Uterus (tissue), 4 donors: Measurements from ENCODE around the gene GNAO1. TPM values are rescaled to one million over a fixed set of nuclear protein-coding genes. Genes with fewer than 3 reads are reported as not detected.

Source experiments
- DNase-seq, 2 donors: peaks; one replicate each; pipeline ENCODE4 v3.0.0-alpha.2; 2019 to 2020
- H3K27ac ChIP-seq, 2 donors: fragments of 200-600 bp; sonication (generic); 1 replicate in 1 of 2; 2 replicates in 1 of 2; pipeline ENCODE4 v1.5.1; 2016 to 2018
- H3K27me3 ChIP-seq, 2 donors: fragments of 200-600 bp; sonication (generic); one replicate each; pipeline ENCODE4 v1.5.1; 2018 to 2019; ENCODE audit warnings: control low read depth in 1 of 2
- H3K36me3 ChIP-seq, 2 donors: fragments of 200-600 bp; sonication (generic); one replicate each; pipeline ENCODE4 v1.5.1; 2019; ENCODE audit warnings: control low read depth in 1 of 2
- H3K4me1 ChIP-seq, 2 donors: fragments of 200-600 bp; sonication (generic); one replicate each; pipeline ENCODE4 v1.5.1; 2018 to 2019; ENCODE audit warnings: control low read depth in 1 of 2
- H3K4me3 ChIP-seq, 2 donors: fragments of 200-600 bp; sonication (generic); 1 replicate in 1 of 2; 2 replicates in 1 of 2; pipeline ENCODE4 v1.5.1; 2018 to 2019; ENCODE audit warnings: mild to moderate bottlenecking in 1 of 2
- H3K9me3 ChIP-seq, 2 donors: fragments of 200-600 bp; sonication (generic); one replicate each; pipeline ENCODE4 v1.5.1; 2019; ENCODE audit warnings: control low read depth in 1 of 2
- CTCF ChIP-seq, 4 experiments: fragments of 200-600 bp in 2 of 4; fragments of 450-650 bp in 2 of 4; sonication (generic) in 2 of 4; IDR thresholded peaks; one replicate each; pipeline ENCODE4 v1.5.1; 2016 to 2019; ENCODE audit warnings: antibody characterized with exemption in 4 of 4, mild to moderate bottlenecking in 2 of 4, moderate library complexity in 1 of 4
- POLR2A ChIP-seq, 2 donors: fragments of 450-650 bp; IDR thresholded peaks; one replicate each; pipeline ENCODE4 v1.6.1; 2016; ENCODE audit warnings: antibody characterized with exemption in 2 of 2, mild to moderate bottlenecking in 1 of 2, moderate library complexity in 1 of 2
- intact Hi-C: fragments of 100-400 bp; cut with DNase I; formaldehyde crosslinking; loops from one replicate; pipeline ENCODE4 v1.15.1; 2023; ENCODE audit warnings: low total_unique reads
- total RNA-seq, 4 donors: library from RNA; depleted of rRNA in 3 of 4; stranded (reverse); fragments of >200 nt in 3 of 4; gene quantifications; one replicate each; pipeline versions ENCODE4 v1.1.0 to v1.2.4, GENCODE V29; 2014 to 2023
- donor health status: DM: yes; HTN: yes; CAD: no.

Gene GNAO1
- total RNA-seq, 4 donors from 2014 or later = 0.26 to 7.2 (median 1.6) TPM; not detected in 1

GRCh38 chr16:56275076-56275475 lies 83.8 kb downstream of the GNAO1 start:
- H3K4me1 ChIP-seq = no peaks in the 10 kb centered on the region
- TF ChIP-seq POLR2A (IDR thresholded peaks at IDR 0.05) (no peak), CTCF (IDR thresholded peaks at IDR 0.05) (no peak)
- no peak overlapping the region for H3K4me3 ChIP-seq
- no peak overlapping the region for H3K27ac ChIP-seq
- no peaks in the 10 kb centered on the region for H3K36me3 ChIP-seq
- no peaks in the 10 kb centered on the region for H3K9me3 ChIP-seq
- intact Hi-C loops = no loop called here
- no peaks in the 10 kb centered on the region for H3K27me3 ChIP-seq
- no peak for DNase-seq

GRCh38 chr16:56275801-56276200 lies 84.5 kb downstream of the GNAO1 start:
- Histone ChIP-seq H3K36me3 (no peaks in the 10 kb centered on the region), H3K4me3 (no peak overlapping the region), H3K4me1 (no peaks in the 10 kb centered on the region), H3K9me3 (no peaks in the 10 kb centered on the region), H3K27ac (no peak overlapping the region), H3K27me3 (no peaks in the 10 kb centered on the region)
- DNase-seq = no peak
- intact Hi-C loops = no loop called here
- TF ChIP-seq CTCF (IDR thresholded peaks at IDR 0.05) = no peak
- no peak for TF ChIP-seq POLR2A (IDR thresholded peaks at IDR 0.05)

GRCh38 chr16:56277075-56277474 lies 85.8 kb downstream of the GNAO1 start:
- no peak for DNase-seq
- H3K27me3 ChIP-seq = no peaks in the 10 kb centered on the region
- no peaks in the 10 kb centered on the region for H3K36me3 ChIP-seq
- intact Hi-C loops = no loop called here
- no peak overlapping the region for H3K27ac ChIP-seq
- no peaks in the 10 kb centered on the region for H3K9me3 ChIP-seq
- H3K4me1 ChIP-seq = no peaks in the 10 kb centered on the region
- no peak overlapping the region for H3K4me3 ChIP-seq
- TF ChIP-seq POLR2A (IDR thresholded peaks at IDR 0.05) = no peak
- TF ChIP-seq CTCF (IDR thresholded peaks at IDR 0.05) = no peak

- TF ChIP-seq POLR2A (IDR thresholded peaks at IDR 0.05) = no peak
- TF ChIP-seq CTCF (IDR thresholded peaks at IDR 0.05) = no peak
- H3K4me1 ChIP-seq = no peaks in the 10 kb centered on the region
- no peaks in the 10 kb centered on the region for H3K36me3 ChIP-seq
- H3K27ac ChIP-seq = no peak overlapping the region
- intact Hi-C loops = no loop called here
- H3K27me3 ChIP-seq = no peaks in the 10 kb centered on the region
- no peak overlapping the region for H3K4me3 ChIP-seq
- H3K9me3 ChIP-seq = no peaks in the 10 kb centered on the region
- DNase-seq = no peak
These were observed 87.0 kb downstream of the GNAO1 start for GRCh38 chr16:56278196-56278855.

- H3K36me3 ChIP-seq = no peaks in the 10 kb centered on the region
- no peaks in the 10 kb centered on the region for H3K4me1 ChIP-seq
- intact Hi-C loops = no loop called here
- DNase-seq = no peak
- no peak for TF ChIP-seq CTCF (IDR thresholded peaks at IDR 0.05)
- no peak overlapping the region for H3K27ac ChIP-seq
- H3K9me3 ChIP-seq = no peaks in the 10 kb centered on the region
- H3K27me3 ChIP-seq = no peaks in the 10 kb centered on the region
- no peak overlapping the region for H3K4me3 ChIP-seq
These were observed 87.8 kb downstream of the GNAO1 start for GRCh38 chr16:56279132-56279531.
